Stimulated activated CD8-positive, alpha-beta memory T cell treated with anti-CD3 and anti-CD28 coated beads, Interleukin-12 subunit alpha, Interleukin-12 subunit beta, amount 100 ng/mL, for 24 hours (primary cell): ENCODE measurements around the gene PYM1.
"Not testable (repeated sequence)": the region's sequence is repeated elsewhere in the genome, so short reads cannot be mapped to it uniquely, and the experiment has no call there.

Experiments
- DNase-seq: peaks from one replicate; pipeline ENCODE4 v3.0.0-alpha.2; 2020; ENCODE audit errors: extremely low read depth

Gene PYM1

GRCh38 chr12:55909513-55909884, 18.2 kb downstream of the PYM1 start:
- DNase-seq: no peak

- DNase-seq: no peak
Observed at GRCh38 chr12:55908726-55909512, 18.8 kb downstream of the PYM1 start.

GRCh38 chr12:55906056-55906455, 21.6 kb downstream of the PYM1 start:
- DNase-seq: no peak

GRCh38 chr12:55901881-55902490, 25.7 kb downstream of the PYM1 start:
- no peak for DNase-seq

GRCh38 chr12:55899082-55899481, 28.6 kb downstream of the PYM1 start:
- no peak for DNase-seq

GRCh38 chr12:55893723-55894122, 34.0 kb downstream of the PYM1 start:
- DNase-seq: no peak

GRCh38 chr12:55891310-55891709, 36.4 kb downstream of the PYM1 start:
- no peak for DNase-seq

GRCh38 chr12:55885113-55885512, 42.6 kb downstream of the PYM1 start:
- no peak for DNase-seq

GRCh38 chr12:55877824-55878223, 49.9 kb downstream of the PYM1 start:
- DNase-seq: no peak

GRCh38 chr12:55875704-55876467, 51.8 kb downstream of the PYM1 start:
- DNase-seq: no peak

GRCh38 chr12:55874443-55874842, 53.3 kb downstream of the PYM1 start:
- no peak for DNase-seq

GRCh38 chr12:55866454-55867004, 61.2 kb downstream of the PYM1 start:
- not testable (repeated sequence) for DNase-seq

- no peak for DNase-seq
Observed at GRCh38 chr12:55865327-55865726, 62.4 kb downstream of the PYM1 start.

- DNase-seq: not testable (repeated sequence)
Observed at GRCh38 chr12:55862931-55863330, 64.8 kb downstream of the PYM1 start.

- no peak for DNase-seq
Observed at GRCh38 chr12:55862286-55862685, 65.4 kb downstream of the PYM1 start.

GRCh38 chr12:55861871-55862270, 65.8 kb downstream of the PYM1 start:
- no peak for DNase-seq

GRCh38 chr12:55861396-55861795, 66.3 kb downstream of the PYM1 start:
- no peak for DNase-seq

GRCh38 chr12:55852740-55853139, 75.0 kb downstream of the PYM1 start:
- no peak for DNase-seq
